Stomach (tissue), 4 donors: ENCODE results near the gene CTRL.

Experiments used
- CTCF ChIP-seq, 7 experiments: fragments of 450-650 bp in 4 of 7; fragments of 200-600 bp in 3 of 7; sonication (generic) in 3 of 7; IDR thresholded peaks; one replicate each; pipeline ENCODE4 v1.5.1; 2016 to 2019; ENCODE audit warnings: antibody characterized with exemption in 7 of 7, control low read depth in 2 of 7, mild to moderate bottlenecking in 1 of 7
- POLR2A ChIP-seq, 4 donors: fragments of 450-650 bp; IDR thresholded peaks; one replicate each; pipeline ENCODE4 v1.6.1; 2016; ENCODE audit warnings: antibody characterized with exemption in 4 of 4, control low read depth in 2 of 4, mild to moderate bottlenecking in 1 of 4, moderate library complexity in 1 of 4
- POLR2AphosphoS5 ChIP-seq, 3 donors: sonication (generic); formaldehyde crosslinking; IDR thresholded peaks; one replicate each; pipeline ENCODE4 v1.6.1; 2016; ENCODE audit warnings: antibody characterized with exemption in 3 of 3

DNA sequence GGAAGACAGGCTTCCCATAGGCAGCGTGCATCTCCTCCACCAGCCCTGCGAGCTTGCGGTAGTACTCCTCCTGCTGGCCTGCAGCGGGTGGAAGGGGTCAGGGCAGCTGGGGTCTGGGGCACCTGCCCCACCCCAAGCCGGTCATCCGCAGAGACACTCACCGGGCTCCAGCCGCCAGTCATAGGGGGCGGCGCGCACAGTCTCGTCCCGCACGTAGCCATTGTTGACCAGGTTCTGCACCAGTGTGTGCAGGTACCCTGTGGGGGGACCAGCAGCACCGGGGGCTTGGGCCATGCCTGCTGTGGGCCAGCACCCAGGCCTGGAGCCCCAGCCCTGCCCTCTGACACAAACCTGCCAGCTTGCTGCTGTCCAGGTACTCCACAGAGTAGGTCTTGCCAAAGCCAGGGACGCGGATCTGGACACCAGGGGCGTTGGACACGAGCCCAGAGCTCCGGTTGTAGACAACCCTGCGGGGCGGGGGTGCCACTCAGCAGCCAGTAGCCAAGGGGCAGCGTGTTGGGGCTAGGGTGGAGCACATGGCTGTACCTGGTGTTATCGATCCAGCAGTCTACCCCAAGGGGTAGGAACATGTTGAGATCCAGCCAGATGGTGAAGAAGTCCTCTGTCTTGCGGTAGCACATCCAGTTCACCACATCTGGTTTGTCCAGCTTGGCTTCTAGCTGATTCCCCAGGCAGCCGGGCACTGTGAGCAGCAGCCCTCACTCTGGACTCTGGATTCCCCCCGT, 11.0 kb upstream of the CTRL start:
- no peak for TF ChIP-seq CTCF (IDR thresholded peaks at IDR 0.05)
- no peak for TF ChIP-seq POLR2A (IDR thresholded peaks at IDR 0.05)
- no peak for TF ChIP-seq POLR2AphosphoS5 (IDR thresholded peaks at IDR 0.05)
